ENCODE measurements around the gene DAPK1.

The DAPK1 gene

DNA sequence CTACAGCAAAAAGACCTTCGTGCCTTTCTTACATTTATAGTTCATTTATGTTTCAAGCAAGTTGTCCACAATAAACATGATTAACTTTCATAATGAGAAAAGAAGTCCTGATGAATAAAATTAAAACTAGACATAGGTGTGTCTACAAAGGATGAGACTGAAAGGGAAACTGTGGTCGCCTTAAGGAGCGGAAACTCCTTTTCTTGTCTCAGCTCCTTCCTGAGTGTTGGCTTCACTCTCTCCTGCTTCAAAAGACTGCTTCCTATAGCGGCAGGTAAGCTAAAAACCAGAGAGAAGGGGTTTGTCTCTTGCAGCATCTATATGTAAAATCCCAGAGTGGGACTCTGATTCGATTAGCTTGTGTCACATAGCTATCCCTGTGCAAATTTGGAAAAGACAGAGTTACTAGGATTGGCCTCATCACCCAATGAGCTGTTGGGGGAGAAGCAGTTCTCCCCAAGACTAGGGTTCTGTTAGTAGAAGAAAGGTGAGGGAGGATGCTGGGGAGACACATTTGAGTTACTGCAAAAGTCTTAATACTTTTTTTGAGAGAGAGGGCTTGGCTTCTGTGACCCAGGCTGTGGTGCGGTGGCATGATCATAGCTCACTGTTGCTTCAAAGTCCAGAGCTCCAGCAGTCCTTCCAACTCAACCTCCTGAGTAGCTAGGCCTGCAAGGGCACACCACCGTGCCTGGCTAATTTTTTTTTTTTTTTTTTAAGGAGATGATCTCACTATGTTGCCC is 211.5 kb downstream of the DAPK1 start:
- Histone ChIP-seq H3K36me3 (ENCODE audit: insufficient read depth, low read length) (peaks cover 46% of the 10 kb centered on the region), H3K27me3 (ENCODE audit: insufficient read depth, low read length) (no peaks in the 10 kb centered on the region), H3K4me1 (ENCODE audit: insufficient read depth, low read length) (no peaks in the 10 kb centered on the region), H3K9me3 (ENCODE audit: insufficient read depth, low read depth, low read length) (no peaks in the 10 kb centered on the region), H3K9ac (ENCODE audit: low read depth, low read length) (no peak overlapping the region), H3K4me3 (ENCODE audit: low read length) (no peak overlapping the region), H3K27ac (ENCODE audit: low read depth, low read length) (no peak overlapping the region)
- 95% methylated on average over 6 of the region's 7 CpGs for whole genome bisulfite sequencing

- WGBS, result 82% methylated on average over 5 of the region's 5 CpGs
- Histone ChIP-seq H3K9ac (ENCODE audit: low read depth, low read length) (no peak overlapping the region), H3K9me3 (ENCODE audit: insufficient read depth, low read depth, low read length) (no peaks in the 10 kb centered on the region), H3K27me3 (ENCODE audit: insufficient read depth, low read length) (no peaks in the 10 kb centered on the region), H3K4me1 (ENCODE audit: insufficient read depth, low read length) (no peaks in the 10 kb centered on the region), H3K36me3 (ENCODE audit: insufficient read depth, low read length) (peaks cover 36% of the 10 kb centered on the region), H3K4me3 (ENCODE audit: low read length) (no peak overlapping the region), H3K27ac (ENCODE audit: low read depth, low read length) (no peak overlapping the region)
Measured at GRCh38 chr9:87710443-87710842, 212.8 kb downstream of the DAPK1 start.

DNA sequence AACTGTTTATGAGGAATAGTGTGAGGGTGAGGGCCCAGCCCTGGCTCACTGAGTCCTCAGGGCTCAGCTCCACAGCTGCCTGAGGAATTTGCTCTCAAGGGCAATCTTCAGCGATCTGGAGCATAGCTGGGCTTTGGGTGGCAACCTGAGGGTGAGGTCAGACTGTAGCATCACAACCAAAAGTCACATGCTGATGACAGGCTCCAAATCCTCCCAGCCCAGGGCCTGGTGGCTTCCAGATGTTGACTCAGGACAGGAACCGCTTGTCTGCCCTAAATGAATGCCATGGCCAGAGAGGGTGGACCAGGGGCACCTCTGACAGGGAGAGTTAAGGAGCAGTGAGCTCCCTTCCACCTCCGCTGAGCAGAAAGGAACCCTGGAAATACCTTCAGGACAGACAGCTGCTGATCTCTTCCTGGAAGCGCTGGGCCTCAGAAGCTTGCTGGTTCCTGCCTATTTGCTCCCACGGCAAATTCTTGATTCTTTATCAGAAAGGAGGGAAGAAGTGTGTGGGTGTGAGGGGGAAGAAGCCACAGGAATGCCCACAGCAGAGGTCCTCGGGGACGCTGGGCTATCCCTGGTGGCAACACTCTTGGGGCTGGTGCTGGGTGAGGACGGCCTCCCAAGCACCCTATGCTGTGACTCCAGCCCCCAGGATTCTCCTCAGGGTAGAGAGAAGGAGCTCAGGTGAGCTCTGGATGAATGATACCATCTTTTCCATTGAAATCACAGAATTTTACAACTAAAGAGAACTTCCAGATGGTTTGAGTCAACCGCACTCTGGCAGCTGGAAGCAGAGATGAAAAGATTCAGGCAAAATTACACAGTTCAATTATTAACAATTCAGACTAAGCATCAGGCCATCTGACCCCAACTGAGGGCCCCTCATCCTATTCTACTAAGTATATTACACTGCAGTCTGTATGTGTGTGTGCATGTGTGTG is 214.5 kb downstream of the DAPK1 start:
- H3K9ac ChIP-seq (ENCODE audit: low read depth, low read length), result no peak overlapping the region
- H3K36me3 ChIP-seq (ENCODE audit: insufficient read depth, low read length), result peaks cover 19% of the 10 kb centered on the region
- WGBS, result 85% methylated on average over 9 of the region's 9 CpGs
- H3K27ac ChIP-seq (ENCODE audit: low read depth, low read length), result no peak overlapping the region; the same call in 1 of the 2 replicates
- H3K4me1 ChIP-seq (ENCODE audit: insufficient read depth, low read length), result no peaks in the 10 kb centered on the region
- no peaks in the 10 kb centered on the region for H3K27me3 ChIP-seq (ENCODE audit: insufficient read depth, low read length)
- H3K4me3 ChIP-seq (ENCODE audit: low read length), result no peak overlapping the region
- no peaks in the 10 kb centered on the region for H3K9me3 ChIP-seq (ENCODE audit: insufficient read depth, low read depth, low read length)

DNA sequence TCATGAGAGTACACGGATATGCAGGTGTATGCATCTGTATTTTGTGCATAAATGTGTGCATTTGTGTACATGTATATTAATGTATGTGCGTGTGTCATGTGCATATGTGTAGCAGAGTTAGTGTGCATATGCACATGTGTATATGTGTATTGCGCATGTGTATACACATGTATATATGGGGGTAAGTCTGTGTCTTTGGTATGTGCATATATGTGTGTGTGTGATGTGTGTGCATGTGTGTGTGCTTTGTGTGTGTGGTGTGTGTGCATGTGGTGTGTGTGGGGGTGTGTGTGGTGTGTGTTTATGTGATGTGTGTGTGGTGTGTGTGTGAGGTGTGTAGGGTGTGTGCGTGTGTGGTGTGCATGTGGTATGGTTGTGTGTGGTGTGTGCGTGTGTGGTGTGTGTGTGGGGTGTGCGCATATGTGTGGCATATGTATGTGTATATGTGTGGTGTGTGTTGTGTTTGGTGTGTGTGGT is 215.2 kb downstream of the DAPK1 start:
- Histone ChIP-seq H3K27ac (ENCODE audit: low read depth, low read length) (no peak overlapping the region), H3K9ac (ENCODE audit: low read depth, low read length) (no peak overlapping the region)

GRCh38 chr9:87713278-87713987 is 215.8 kb downstream of the DAPK1 start:
- no peak overlapping the region for H3K27ac ChIP-seq (ENCODE audit: low read depth, low read length)
- H3K36me3 ChIP-seq (ENCODE audit: insufficient read depth, low read length), result peaks cover 7% of the 10 kb centered on the region
- H3K27me3 ChIP-seq (ENCODE audit: insufficient read depth, low read length), result no peaks in the 10 kb centered on the region
- H3K4me3 ChIP-seq (ENCODE audit: low read length), result no peak overlapping the region
- no peaks in the 10 kb centered on the region for H3K4me1 ChIP-seq (ENCODE audit: insufficient read depth, low read length)
- no peaks in the 10 kb centered on the region for H3K9me3 ChIP-seq (ENCODE audit: insufficient read depth, low read depth, low read length)
- no peak overlapping the region for H3K9ac ChIP-seq (ENCODE audit: low read depth, low read length)
- WGBS, result 86% methylated on average over 11 of the region's 11 CpGs

More for the DNA sequence above, 215.2 kb downstream of the DAPK1 start:
- H3K4me3 ChIP-seq (ENCODE audit: low read length), result no peak overlapping the region
- H3K27me3 ChIP-seq (ENCODE audit: insufficient read depth, low read length), result no peaks in the 10 kb centered on the region
- no peaks in the 10 kb centered on the region for H3K9me3 ChIP-seq (ENCODE audit: insufficient read depth, low read depth, low read length)
- 94% methylated on average over 6 of the region's 6 CpGs for WGBS
- no peaks in the 10 kb centered on the region for H3K4me1 ChIP-seq (ENCODE audit: insufficient read depth, low read length)
- peaks cover 12% of the 10 kb centered on the region for H3K36me3 ChIP-seq (ENCODE audit: insufficient read depth, low read length)

DNA sequence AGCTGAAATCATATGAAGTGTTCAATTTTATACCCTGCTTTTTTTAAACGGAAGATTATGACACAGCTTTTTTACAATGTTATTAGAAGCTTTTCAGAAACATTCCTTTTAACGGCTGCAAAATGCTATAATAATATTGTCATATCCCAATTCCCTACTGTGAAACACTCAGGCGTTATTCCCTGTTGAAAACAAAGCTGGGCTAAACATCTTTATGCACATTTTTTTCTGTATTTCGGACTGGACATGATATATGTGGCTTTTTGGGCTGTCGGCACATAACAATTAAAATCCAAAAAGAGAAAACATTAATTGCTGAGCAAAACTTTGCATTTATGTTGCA is 216.3 kb downstream of the DAPK1 start:
- peaks cover 2% of the 10 kb centered on the region; the same call in 1 of the 2 replicates for H3K36me3 ChIP-seq (ENCODE audit: insufficient read depth, low read length)
- H3K4me1 ChIP-seq (ENCODE audit: insufficient read depth, low read length), result no peaks in the 10 kb centered on the region
- no peak overlapping the region for H3K9ac ChIP-seq (ENCODE audit: low read depth, low read length)
- WGBS, result 86% methylated on average over 5 of the region's 5 CpGs
- no peak overlapping the region for H3K27ac ChIP-seq (ENCODE audit: low read depth, low read length)
- no peak overlapping the region for H3K4me3 ChIP-seq (ENCODE audit: low read length)
- H3K9me3 ChIP-seq (ENCODE audit: insufficient read depth, low read depth, low read length), result no peaks in the 10 kb centered on the region
- no peaks in the 10 kb centered on the region for H3K27me3 ChIP-seq (ENCODE audit: insufficient read depth, low read length)

DNA sequence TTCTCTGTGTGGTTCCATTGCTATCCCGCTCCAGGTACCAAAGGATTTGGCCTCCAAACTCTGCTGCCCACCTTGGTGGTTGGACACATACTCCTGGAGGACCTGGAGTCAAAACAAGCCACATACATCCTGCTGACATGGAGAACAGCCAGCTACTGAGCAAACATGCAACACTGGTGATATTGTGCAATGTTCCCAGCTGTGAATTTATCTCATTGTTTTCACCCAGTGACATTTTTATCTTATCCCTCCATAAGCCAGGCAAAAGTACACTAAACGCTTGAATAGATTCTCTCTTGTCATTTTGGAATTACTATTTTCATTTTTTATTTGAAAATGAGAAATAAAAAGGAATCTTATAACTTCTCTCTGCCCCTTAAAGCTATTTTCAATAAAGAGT is 217.2 kb downstream of the DAPK1 start:
- H3K9ac ChIP-seq (ENCODE audit: low read depth, low read length), result no peak overlapping the region
- H3K4me3 ChIP-seq (ENCODE audit: low read length), result no peak overlapping the region

DNA sequence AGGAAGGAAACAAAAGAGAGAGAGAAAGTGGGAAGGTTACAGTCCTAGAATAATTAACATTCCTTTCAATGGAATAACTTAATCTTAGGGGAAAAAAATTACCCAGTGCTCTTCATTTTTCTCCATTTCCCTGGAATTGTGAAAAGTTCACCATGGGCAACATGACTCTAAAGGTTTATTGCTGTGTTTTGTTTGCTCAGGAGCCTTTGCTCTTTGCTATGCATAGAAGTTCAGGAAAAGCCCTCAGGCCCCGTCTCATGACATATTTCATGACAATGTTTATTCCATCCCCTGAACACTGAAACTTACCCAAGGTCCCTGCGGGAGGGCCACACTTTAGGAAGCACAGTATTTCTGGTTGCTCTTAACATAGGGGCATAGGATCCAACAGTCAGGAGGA is 218.5 kb downstream of the DAPK1 start:
- Histone ChIP-seq H3K9ac (ENCODE audit: low read depth, low read length) (no peak overlapping the region), H3K9me3 (ENCODE audit: insufficient read depth, low read depth, low read length) (no peaks in the 10 kb centered on the region), H3K36me3 (ENCODE audit: insufficient read depth, low read length) (no peaks in the 10 kb centered on the region), H3K27ac (ENCODE audit: low read depth, low read length) (no peak overlapping the region), H3K27me3 (ENCODE audit: insufficient read depth, low read length) (no peaks in the 10 kb centered on the region), H3K4me1 (ENCODE audit: insufficient read depth, low read length) (no peaks in the 10 kb centered on the region), H3K4me3 (ENCODE audit: low read length) (no peak overlapping the region)
- 91% methylated on average over 2 of the region's 2 CpGs for WGBS

More for the DNA sequence above, 217.2 kb downstream of the DAPK1 start:
- WGBS, result 87% methylated on average over 2 of the region's 2 CpGs
- no peaks in the 10 kb centered on the region for H3K36me3 ChIP-seq (ENCODE audit: insufficient read depth, low read length)
- H3K4me1 ChIP-seq (ENCODE audit: insufficient read depth, low read length), result no peaks in the 10 kb centered on the region
- no peaks in the 10 kb centered on the region for H3K27me3 ChIP-seq (ENCODE audit: insufficient read depth, low read length)
- H3K27ac ChIP-seq (ENCODE audit: low read depth, low read length), result no peak overlapping the region
- no peaks in the 10 kb centered on the region for H3K9me3 ChIP-seq (ENCODE audit: insufficient read depth, low read depth, low read length)

GRCh38 chr9:87717456-87717855 is 219.8 kb downstream of the DAPK1 start:
- H3K9ac ChIP-seq (ENCODE audit: low read depth, low read length), result no peak overlapping the region
- H3K4me1 ChIP-seq (ENCODE audit: insufficient read depth, low read length), result no peaks in the 10 kb centered on the region
- 98% methylated on average over 1 of the region's 1 CpG for WGBS
- no peaks in the 10 kb centered on the region for H3K36me3 ChIP-seq (ENCODE audit: insufficient read depth, low read length)
- H3K4me3 ChIP-seq (ENCODE audit: low read length), result no peak overlapping the region
- no peak overlapping the region for H3K27ac ChIP-seq (ENCODE audit: low read depth, low read length)
- H3K27me3 ChIP-seq (ENCODE audit: insufficient read depth, low read length), result no peaks in the 10 kb centered on the region
- H3K9me3 ChIP-seq (ENCODE audit: insufficient read depth, low read depth, low read length), result no peaks in the 10 kb centered on the region

GRCh38 chr9:87718231-87718630 is 220.6 kb downstream of the DAPK1 start:
- H3K27ac ChIP-seq (ENCODE audit: low read depth, low read length), result no peak overlapping the region
- H3K4me1 ChIP-seq (ENCODE audit: insufficient read depth, low read length), result no peaks in the 10 kb centered on the region
- WGBS, result 92% methylated on average over 3 of the region's 3 CpGs
- H3K9ac ChIP-seq (ENCODE audit: low read depth, low read length), result no peak overlapping the region
- H3K27me3 ChIP-seq (ENCODE audit: insufficient read depth, low read length), result no peaks in the 10 kb centered on the region
- no peak overlapping the region for H3K4me3 ChIP-seq (ENCODE audit: low read length)
- H3K36me3 ChIP-seq (ENCODE audit: insufficient read depth, low read length), result no peaks in the 10 kb centered on the region
- no peaks in the 10 kb centered on the region for H3K9me3 ChIP-seq (ENCODE audit: insufficient read depth, low read depth, low read length)
